ENCODE data around the gene ARID1A.
"Not testable (repeated sequence)": the region's sequence is repeated elsewhere in the genome, so short reads cannot be mapped to it uniquely, and the experiment has no call there.

Gene ARID1A

DNA sequence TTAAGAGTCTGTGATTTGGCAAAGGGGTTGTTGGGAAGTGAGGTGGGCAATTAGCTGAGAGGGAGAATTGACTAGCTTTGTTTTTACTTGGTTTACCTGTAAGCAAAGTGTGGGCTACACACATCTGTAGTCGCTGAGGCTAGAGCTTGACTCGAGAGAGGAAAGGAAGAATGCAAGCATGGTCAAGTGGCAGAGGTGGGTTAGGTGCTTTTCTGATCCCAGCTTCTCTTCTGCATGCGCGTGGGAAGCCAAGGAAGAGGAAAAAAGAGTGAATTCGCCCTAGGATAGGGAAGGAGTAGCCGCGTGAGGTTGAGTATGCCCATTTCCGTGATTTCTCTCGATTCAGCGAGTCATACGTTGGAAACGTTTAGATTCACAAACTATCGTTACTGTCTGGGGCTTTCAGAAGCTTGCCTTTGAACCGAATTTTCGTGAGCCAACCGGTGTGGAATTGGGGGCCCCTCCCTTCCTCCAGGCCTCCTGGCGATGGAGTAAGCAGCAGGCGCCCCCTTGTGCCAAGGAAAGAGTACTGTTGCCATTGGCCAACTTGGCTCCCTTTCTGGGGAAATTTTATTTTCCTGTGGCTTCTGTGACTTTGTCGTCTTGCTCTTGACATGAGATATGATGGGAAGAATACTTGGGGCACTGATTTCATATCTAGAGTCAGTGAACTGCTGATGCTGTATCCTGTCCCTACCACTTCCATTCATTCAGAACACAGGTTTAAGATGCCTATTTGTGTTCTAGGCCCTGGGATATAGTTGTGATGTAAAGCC, 93.2 kb downstream of the ARID1A start:
- peak; percentile 91 for DNase-seq

DNA sequence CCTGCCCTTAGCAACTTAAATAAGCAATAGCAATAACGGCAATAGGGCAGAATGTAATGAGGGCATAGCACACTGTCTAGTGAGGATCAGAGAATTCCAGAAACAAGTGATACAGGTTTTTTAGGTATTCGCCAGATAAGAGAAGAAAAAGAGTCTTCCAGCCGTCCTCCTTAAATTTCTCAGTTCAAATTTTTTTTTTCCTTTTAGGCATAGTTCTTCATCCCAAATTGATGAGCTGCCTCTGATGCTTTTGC, 93.7 kb downstream of the ARID1A start:
- DNase-seq, result no peak

DNA sequence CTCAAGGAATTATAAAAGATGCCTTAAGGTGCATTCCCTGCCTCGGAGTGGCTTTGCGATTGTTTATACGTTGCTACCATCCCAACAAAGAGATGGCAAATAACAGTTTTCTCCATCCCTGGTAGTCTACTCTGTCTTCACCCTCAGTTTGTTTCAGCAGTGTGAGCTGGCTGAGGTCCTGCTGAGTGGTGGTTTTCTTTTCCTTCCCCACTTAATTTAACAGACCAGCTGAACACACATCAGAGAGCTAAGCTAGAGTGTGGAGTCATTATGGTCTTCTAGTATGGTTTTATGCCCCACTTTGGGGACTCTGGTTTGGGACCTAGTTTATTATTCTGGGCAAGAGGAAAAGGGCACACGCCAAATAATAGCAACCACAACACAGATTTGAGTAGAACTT, 94.1 kb downstream of the ARID1A start:
- no peak for DNase-seq

DNA sequence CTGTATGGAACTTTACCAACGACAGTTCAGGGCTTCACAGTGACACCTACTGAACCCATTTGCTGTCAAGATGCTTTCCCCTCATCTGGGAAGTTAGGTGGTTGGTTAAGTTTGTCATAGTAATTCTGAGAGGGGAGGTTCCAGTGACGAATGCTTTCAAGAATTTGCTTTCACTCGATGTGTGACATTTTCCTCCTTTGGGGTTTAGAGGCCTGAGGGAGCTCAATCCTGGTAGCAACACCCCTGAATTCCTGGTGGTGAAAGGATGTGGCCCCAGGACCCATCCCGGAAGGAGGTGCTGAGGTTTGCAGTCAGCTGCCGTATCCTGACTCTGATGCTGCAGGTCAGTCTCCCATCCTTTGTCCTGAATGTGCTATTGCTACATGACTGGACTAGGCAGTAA, 94.7 kb downstream of the ARID1A start:
- peak; percentile 27 for DNase-seq

DNA sequence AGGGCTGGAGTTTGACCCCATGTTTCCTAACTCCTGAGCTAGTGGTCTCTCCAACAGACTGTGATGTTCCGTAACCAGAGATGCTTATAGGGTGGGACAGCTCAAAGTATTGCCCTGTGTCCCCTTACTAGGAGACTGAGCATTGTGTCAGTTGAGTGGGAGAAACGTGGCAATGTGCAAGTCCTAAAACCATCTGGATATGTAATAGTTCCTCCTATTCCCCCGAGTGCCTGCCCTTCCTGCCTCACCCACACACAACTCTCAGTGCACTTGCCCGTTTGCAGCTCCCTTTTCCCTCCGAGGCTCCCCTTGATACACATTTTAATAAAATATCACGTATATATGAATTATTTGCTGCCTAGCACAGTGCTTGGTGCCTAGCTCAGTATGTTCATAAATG, 95.3 kb downstream of the ARID1A start:
- DNase-seq, result no peak

DNA sequence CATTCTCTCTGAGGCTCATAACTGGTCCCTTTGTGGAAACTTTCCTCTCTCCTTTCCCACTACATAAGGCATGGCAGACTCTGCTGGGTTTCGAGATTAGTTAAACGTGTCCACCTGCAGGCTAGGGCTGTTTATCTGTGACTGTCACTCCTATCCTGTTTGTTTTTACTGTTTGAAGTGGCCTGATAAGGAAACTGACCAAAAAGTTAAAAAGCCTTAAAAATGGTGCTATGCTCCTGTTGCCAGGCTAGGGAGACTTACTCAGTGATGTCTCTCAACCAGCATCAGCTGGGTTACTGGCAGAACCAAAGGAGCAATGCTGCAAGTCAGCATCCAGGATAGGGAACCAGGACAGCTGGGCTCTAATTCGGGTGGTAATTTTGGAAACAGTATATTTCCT, 95.8 kb downstream of the ARID1A start:
- DNase-seq, result no peak

DNA sequence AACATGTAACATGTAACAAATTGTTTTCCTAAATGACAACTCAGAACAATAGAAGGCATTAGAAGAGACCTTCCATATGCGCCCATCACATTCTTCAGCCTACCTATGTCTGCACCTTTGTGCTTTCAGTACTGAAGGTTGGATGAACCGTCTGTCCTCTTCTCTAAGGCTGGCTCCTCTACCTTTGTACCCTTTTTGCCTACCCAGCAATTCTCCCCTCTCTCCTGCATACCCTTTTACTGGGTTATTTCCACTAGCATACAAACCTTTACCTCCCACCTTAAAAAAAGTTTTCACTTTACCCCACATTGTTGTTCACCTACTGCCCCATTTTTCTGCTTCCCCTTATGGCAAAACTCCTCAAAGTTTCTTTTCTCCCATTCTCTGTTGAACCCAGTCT, 97.1 kb downstream of the ARID1A start:
- DNase-seq, result no peak

DNA sequence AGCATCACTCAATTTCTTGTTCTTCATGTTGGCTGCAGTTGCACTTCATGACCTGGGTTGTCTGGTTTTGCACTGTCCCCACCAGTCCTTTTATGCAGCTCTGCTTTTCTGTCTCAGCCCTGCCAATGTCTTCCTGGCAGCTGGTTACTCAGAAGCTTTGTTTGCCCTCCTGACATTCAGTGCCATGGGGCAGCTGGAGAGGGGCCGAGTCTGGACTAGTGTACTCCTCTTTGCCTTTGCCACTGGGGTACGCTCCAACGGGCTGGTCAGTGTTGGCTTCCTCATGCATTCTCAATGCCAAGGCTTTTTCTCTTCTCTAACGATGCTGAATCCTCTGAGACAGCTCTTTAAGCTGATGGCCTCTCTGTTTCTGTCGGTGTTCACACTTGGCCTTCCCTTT, 98.6 kb downstream of the ARID1A start:
- no peak for DNase-seq

DNA sequence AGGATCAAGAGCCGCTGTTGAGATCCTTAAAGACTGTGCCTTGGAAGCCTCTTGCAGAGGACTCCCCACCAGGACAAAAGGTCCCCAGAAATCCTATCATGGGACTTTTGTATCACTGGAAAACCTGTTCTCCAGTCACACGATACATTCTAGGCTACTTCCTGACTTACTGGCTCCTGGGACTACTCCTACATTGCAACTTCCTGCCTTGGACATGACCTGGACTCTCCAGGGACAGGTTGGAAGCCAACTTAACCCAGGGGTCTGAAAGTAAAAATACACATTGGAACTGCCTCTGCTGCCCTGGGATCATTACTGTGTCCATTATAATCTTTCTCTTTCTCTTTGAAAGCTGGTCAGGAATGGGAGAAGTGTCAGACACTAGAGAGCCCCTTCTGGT, 101.8 kb downstream of the ARID1A start:
- no peak for DNase-seq

DNA sequence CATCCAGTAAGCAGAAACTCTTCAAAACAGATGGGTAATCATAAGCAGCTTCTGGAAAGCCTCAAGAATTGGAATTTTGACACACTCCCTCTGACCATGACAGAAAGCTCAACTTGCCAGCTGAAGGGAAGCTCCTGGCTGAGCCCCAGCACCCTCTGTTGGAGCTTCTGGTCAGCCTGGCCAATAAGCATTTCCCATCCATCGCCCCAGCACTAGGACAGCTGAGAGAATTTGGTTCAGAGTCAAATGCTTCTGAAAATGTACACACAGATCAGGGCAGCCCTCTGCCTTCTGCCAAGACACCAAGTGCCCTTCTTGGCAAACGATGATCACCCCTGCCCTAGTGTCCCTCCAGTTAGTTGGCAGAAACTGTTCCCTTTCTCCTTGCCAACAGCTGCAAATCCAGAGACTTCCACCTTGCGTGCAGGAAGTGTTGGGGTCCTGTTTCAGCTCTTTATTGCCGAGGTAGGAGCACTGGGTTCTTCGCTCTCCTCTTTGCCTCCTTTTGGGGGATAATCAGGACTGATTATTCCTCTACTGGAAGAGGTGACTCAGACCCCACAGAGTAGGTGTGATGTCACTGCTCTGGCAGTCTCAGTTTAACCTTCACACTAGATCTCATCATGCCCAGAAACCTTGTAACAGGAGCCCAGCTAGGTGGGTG, 103.8 kb downstream of the ARID1A start:
- peak; percentile 27 for DNase-seq

DNA sequence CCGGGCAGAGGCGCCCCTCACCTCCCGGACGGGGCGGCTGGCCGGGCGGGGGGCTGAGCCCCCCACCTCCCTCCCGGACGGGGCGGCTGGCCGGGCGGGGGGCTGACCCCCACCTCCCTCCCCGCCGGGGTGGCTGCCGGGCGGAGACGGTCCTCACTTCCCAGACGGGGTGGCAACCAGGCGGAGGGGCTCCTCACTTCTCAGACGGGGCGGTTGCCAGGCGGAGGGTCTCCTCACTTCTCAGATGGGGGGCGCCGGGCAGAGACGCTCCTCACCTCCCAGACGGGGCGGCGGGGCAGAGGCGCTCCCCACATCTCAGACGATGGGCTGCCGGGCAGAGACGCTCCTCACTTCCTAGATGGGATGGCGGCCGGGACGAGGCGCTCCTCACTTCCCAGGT, 108.1 kb downstream of the ARID1A start:
- not testable (repeated sequence) for DNase-seq

DNA sequence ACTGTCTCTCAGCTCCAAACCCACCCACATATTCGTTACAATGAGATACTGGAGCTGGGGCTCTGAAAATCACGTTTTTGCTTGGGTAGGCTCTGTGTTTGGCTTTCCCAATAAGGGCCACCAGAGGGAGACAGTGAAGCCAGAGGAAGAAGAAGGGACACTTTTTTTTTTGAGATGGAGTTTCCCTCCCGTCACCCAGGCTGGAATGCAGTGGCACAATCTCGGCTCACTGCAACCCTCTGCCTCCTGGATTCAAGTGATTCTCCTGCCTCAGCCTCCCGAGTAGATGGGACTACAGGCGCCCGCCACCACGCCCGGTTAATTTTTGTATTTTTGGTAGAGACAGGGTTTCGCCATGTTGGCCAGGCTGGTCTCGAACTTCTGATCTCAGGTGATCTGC, 114.3 kb downstream of the ARID1A start:
- peak; percentile 89 for DNase-seq

DNA sequence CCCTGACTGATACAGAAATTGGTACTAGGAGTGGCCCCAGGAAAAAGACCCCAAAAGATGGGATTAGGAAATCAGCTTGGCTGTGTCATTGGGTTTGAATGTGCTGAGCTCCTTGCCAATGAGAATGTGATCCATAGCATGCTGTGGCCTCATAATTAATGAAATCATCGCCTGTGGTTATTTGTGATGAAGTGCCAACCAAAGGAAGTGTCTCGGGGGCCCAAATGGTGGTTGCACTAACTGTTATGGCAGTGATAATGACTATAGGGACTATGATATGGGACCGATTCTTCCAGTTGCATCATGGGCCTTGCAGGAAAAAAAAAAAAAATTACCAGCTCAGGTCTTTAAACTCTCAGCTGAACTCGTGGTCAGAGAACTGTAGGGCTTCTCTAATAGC, 115.2 kb downstream of the ARID1A start:
- DNase-seq, result peak; percentile 48

DNA sequence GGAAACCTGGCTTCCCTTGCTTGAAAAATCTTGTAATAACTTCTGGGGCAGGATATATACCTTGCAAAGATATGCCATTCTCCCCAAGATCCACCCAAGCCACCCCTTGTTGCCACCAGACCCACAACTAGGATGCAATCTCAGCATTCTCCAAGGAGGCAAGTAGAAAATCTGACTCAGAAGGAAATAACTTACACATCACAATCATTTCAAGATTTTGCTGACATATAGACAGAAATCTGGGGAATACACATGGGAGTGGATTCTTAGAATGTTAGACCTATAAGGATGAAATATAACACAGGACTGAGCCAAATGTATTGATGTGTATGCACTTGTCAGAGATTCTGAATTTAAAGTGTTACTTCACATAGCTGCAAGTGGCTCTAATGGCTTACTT, 115.9 kb downstream of the ARID1A start:
- DNase-seq, result no peak

DNA sequence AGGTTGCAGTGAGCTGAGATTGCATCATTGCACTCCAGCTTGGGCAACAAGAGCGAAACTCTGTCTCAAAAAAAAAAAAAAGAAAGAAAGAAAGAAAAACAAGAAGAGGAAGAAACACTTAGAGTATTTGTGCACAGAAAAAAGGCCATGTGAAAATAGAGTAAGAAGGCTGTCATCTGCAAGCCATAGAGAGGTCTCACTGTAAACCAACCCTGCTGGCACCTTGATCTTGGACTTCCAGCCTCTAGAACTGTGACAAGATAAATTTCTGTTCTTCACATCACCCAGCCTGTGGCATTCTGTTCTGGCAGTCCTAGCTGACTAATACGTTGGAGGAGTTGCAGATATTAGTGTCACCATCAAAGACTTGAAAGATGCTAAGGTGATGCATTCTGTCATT, 118.6 kb downstream of the ARID1A start:
- no peak for DNase-seq

DNA sequence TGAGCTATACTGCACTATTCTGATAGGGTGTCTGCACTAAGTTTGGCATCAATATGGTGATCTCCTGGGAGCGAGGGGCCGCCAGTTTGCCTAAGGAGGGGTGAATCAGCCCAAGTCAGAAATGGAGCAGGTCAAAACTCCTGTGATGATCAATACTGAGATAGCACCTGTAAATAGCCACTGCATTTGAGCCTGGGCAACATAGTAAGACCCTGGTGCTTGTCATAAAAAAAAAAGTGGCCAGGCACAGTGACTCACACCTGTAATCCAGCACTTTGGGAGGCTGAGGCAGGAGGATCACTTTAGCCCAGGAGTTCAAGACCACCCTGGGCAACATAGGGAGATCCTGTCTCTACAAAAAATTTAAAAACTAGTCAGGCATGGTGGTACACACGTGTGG, 119.1 kb downstream of the ARID1A start:
- DNase-seq, result no peak

DNA sequence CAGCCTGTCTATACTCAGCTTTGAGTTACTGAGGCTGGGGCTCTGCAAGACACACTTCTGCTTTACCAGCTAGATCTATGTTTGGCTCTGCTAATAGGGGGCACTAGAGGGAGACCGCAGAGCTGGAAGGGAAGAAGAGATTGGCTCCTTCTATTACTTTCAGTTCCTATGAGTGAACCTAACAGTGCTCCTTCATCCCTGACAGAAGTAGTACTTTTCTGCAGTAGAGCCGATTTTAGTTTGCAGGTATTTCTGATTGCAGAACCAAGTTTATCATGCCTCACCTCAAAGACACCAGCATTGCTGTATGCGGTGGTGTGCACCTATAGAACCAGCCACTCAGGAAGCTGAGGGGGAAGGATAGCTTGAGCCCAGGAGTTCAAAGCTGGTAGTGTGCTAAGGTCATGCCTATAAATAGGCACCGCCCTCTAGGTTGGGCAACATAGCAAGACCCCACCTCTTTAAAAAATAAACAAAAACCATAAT, 125.0 kb downstream of the ARID1A start:
- peak; percentile 75 for DNase-seq

DNA sequence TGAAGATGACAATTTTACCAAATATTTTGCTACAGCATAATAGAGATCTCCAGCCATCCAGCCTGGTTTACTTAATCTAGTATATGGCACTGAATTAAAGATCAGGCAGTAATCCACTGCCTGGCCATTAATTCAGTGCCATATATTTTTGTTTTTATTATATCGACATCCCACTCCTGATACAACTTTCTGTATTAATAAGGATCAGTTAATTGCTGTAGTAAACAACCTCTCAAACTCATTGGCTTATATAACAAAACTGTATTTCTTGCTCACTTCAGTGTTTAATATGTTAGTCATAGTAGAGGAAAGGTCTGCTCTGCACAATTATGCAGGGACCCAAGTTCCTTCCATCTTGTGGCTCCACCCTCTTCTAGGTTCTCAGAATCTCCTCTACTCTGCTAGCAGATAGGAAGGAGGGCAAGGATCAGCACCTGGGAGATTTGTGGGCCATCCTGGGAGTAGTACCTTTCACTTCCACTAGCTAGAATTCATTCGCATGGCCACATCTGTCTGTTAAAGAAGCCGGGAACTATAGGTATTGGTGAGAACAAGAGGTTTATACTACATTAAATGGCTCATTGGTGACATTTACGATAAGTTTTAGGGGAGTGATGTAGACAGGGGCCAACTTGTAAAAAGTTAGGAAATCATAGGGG, 127.1 kb downstream of the ARID1A start:
- DNase-seq, result no peak

DNA sequence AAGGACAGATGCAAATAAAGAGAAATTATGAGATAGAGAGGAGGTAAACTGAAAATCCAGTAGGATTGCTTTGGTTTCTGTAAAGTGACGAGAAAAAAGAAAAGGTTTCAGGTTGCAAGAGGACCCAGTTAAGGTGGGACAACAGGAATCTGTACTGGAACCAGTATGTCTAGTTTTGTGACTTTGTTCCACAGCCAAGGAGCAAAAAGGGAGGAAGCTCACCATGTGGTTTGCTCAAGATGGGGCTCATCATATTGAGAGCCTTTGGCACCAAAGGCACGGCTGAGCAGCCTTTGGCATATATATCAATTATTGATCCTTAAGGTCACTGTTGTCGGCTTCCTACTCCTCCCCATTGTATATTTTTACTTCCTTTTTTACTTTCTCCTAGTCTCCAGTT, 128.9 kb downstream of the ARID1A start:
- no peak for DNase-seq

DNA sequence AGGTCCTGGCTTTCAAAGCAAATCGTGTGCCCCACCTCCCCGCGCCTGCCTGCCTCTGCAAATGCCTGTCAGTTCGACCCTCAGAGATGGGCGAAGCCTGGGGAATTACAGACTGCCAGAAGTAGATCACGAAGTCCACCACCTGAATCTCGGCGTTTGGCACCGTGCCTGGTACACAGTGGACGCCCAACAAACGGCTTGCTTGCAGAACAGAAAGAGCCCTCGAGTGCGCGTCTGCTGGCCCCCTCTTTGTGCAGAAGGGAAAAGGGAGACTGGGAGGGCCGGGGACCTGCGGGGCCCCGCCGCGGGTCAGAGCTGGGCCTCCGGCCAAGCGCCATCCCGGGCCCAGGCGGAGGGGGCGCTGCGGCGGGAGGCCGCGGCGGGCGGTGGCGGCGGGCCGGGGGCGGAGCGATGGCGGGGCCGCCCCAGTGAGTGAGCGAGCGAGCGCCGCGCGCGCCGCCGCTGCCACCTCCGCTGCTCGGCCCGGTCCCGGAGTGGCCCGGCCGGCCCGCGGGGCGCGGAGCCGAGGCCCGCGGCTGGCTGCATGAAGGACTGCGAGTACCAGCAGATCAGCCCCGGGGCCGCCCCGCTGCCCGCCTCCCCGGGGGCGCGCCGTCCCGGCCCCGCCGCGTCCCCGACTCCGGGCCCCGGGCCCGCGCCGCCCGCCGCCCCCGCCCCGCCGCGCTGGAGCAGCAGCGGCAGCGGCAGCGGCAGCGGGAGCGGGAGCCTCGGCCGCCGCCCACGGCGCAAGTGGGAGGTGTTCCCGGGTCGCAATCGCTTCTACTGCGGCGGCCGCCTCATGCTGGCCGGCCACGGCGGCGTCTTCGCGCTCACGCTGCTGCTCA, 130.7 kb downstream of the ARID1A start, which contains the start of gene ZDHHC18:
ZDHHC18 (plus strand) TSS at position 428 of the 845 bp plus-strand sequence; CDS start at position 545, 117 bp downstream.
- DNase-seq, result peak; percentile 78

DNA sequence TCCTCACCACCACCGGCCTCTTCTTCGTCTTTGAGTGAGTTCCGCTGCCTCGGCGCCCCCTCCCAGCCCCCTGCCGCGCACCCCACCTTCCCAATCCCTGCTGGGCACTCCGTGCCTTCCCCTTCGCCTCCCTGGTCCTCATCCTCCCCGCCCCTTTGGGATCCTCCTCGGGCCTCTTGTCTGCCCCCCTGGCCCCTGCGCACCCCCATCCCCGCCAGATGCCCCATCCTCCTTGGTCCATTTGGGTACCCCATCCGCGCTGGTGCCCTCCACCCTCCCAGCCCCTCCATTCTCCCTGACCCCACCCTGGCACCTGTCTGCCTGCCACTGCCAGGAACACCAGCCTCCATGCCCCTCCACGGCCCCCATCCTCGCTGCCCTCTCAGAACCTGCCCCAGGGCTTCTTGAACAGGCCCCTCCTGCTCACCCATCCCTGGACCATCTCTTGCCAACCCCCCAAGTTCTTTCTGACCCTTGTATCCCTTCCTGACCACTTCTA, 131.3 kb downstream of the ARID1A start:
- no peak for DNase-seq

DNA sequence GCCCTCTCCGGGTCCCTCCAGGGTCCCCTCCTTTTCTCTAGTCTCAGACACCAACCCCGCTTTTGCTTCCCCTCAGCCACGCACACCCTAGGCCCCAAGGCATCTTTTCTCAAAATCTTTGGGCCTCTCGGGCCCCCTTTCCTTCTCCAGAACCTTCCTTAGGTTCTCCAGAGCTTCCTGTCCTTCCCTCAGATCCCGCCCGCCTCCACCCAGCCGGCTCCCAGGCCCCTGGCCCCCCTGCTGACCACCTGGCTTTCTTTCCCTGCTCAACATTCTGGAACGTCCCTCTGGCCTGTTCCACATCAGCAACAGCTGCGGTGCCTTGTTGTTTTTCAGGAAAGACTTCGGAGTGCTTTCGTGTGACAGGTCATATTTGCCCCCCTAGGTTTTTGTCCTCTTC, 131.8 kb downstream of the ARID1A start:
- DNase-seq, result no peak

DNA sequence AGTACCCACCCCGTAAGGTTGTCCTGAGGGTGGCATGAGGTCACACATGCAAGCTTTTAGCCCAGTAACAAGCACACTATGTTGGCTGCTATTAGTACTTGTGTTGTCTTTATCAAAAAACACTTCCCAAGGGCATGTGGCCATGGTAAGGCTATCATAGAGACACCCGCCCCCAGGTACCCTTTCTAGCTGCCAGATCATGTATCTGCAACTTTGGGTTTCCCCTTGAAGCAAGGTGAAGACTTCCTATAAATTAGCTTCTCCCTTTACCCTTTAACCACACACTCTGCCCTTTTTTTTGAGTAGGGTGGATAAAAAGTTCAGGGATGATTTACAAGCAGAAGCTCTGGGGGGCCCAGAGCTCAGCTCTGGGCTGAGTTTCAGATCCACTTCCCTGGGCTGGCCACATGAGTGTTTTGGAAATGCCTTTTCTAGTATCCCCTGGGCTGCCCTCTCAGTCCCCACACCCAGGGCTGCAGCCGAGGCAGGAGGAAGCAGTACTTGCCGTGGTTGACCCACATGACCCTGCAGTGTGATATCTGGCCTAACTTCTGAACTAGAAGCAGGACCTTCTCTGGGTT, 132.7 kb downstream of the ARID1A start:
- peak; percentile 65 for DNase-seq

All from CD4-positive, alpha-beta T cell treated with Interleukin-10 for 1 hour (primary cell).